HUES48 (cell line): ENCODE data around the gene LIPE.
"Not testable (repeated sequence)": the region's sequence is repeated elsewhere in the genome, so short reads cannot be mapped to it uniquely, and the experiment has no call there.

Experiments
- H3K27ac ChIP-seq: one replicate; pipeline ENCODE4 v1.7.0; 2013; ENCODE audit warnings: low read depth, low read length, inconsistent platforms
- H3K27me3 ChIP-seq: 2 replicates; pipeline ENCODE4 v1.6.1; 2013; ENCODE audit warnings: mild to moderate bottlenecking, low read length; ENCODE audit not compliant: control insufficient read depth, insufficient read depth
- H3K36me3 ChIP-seq: 2 replicates; pipeline ENCODE4 v1.6.1; 2013; ENCODE audit warnings: low read length; ENCODE audit not compliant: control insufficient read depth, insufficient read depth
- H3K4me1 ChIP-seq: 2 replicates; pipeline ENCODE4 v1.6.1; 2013; ENCODE audit warnings: mild to moderate bottlenecking, low read length; ENCODE audit not compliant: control insufficient read depth, insufficient read depth
- H3K4me3 ChIP-seq: 2 replicates; pipeline ENCODE4 v1.5.1; 2013; ENCODE audit warnings: mild to moderate bottlenecking, low read depth, low read length
- H3K9ac ChIP-seq: 2 replicates; pipeline ENCODE4 v1.6.1; 2013; ENCODE audit warnings: mild to moderate bottlenecking, low read depth, low read length, moderate library complexity
- H3K9me3 ChIP-seq: 2 replicates; pipeline ENCODE4 v1.6.1; 2013; ENCODE audit warnings: low read length; ENCODE audit not compliant: control insufficient read depth, insufficient read depth

Gene LIPE

DNA sequence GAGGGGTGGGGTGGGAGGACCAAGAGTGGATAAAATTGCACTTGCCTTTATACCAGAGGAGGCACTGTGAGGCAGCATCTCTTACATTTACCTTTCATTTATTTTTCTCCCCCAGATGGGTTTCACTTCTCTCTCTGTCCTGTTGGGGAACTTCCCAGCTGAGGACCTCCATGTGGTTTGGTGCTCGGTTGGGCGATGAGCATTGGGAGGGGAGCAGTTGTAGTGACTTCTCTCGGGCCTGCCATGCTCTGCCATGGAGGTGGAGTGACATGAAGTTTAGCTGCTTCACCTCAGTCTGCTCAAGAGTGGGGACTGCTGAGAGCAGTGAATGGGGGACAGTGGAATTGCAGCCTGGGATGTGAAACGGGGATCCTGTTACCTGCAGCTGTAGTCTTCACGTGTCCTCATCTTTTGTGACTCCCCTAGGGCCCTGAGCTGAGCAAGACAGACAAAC lies 38.7 kb upstream of the LIPE start:
- Histone ChIP-seq H3K27me3 (no peaks in the 10 kb centered on the region), H3K36me3 (no peaks in the 10 kb centered on the region), H3K27ac (no peak overlapping the region), H3K9ac (no peak overlapping the region), H3K9me3 (no peaks in the 10 kb centered on the region), H3K4me3 (no peak overlapping the region), H3K4me1 (peaks cover under 1% of the 10 kb centered on the region; the same call in 1 of the 2 replicates)

DNA sequence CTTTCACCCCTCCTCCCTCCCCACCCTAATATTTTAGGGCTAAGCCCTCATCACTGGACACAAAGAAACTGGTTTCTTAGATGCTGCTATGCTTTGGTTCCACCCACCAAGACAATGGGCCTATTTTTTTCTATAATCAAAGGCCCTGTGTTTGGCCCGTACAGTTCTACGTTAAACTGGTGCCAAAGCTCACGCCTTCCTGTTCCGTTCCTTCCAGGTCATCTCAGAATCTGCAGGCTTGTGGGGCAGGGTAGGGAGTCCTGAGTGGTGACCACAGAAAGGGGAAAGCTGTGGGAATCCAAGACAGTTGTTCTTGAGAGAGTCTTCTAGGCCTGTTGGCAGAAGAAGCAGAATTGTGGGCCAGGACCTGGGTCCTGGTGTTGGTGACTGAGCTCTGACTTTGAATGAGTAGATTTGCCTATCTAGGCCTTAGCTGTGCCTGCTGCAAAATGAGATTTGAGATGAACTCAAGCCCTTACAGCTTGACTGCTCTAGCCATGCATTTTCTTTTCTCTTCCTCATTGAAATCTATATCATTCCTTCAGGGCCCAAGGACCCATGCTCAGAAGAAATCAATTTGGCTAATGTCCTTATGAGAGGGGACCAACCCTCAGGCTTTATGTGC lies 34.6 kb upstream of the LIPE start:
- Histone ChIP-seq H3K4me3 (no peak overlapping the region), H3K27me3 (no peaks in the 10 kb centered on the region), H3K36me3 (no peaks in the 10 kb centered on the region), H3K27ac (no peak overlapping the region), H3K4me1 (peaks cover 8% of the 10 kb centered on the region; the same call in 1 of the 2 replicates), H3K9me3 (no peaks in the 10 kb centered on the region), H3K9ac (no peak overlapping the region)

DNA sequence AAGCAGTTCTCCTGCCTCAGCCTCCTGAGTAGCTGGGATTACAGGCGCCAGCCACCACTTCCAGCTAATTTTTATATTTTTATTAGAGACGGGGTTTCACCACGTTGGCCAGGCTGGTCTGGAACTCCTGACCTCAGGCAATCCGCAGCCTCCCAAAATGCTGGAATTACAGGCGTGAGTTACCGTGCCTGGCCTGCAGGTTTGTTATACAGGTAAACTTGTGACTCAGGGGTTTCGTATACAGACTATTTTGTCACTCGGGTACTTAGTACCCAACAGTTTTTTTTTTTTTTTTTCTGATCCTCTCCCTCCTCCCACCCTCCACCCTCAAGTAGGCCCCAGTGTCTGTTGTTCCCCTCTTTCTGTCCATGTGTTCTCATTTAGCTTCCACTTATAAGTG lies 34.0 kb upstream of the LIPE start:
- not testable (repeated sequence) for H3K9me3 ChIP-seq

DNA sequence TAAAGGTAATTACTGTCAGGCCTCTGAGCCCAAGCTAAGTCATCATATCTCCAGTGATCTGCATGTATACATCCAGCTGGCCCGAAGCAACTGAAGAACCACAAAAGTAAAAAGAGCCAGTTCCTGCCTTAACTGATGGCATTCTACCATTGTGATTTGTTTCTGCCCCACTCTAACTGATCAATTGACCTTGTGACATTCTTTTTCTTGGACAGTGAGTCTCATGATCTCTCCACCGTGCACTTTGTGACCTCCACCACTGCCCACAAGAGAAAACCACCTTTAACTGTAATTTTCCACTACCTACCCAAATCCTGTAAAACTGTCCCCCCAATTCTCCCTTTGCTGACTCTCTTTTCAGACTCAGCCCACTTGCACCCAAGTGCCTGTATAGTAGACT lies 32.7 kb upstream of the LIPE start:
- Histone ChIP-seq H3K4me3 (no peak overlapping the region), H3K36me3 (no peaks in the 10 kb centered on the region), H3K27ac (no peak overlapping the region), H3K27me3 (no peaks in the 10 kb centered on the region), H3K9ac (no peak overlapping the region), H3K9me3 (no peaks in the 10 kb centered on the region), H3K4me1 (peaks cover 18% of the 10 kb centered on the region; the same call in 1 of the 2 replicates)

More for the DNA sequence above, 34.0 kb upstream of the LIPE start:
- not testable (repeated sequence) for H3K9ac ChIP-seq, H3K36me3 ChIP-seq, H3K4me3 ChIP-seq, H3K4me1 ChIP-seq, H3K27me3 ChIP-seq, H3K27ac ChIP-seq

DNA sequence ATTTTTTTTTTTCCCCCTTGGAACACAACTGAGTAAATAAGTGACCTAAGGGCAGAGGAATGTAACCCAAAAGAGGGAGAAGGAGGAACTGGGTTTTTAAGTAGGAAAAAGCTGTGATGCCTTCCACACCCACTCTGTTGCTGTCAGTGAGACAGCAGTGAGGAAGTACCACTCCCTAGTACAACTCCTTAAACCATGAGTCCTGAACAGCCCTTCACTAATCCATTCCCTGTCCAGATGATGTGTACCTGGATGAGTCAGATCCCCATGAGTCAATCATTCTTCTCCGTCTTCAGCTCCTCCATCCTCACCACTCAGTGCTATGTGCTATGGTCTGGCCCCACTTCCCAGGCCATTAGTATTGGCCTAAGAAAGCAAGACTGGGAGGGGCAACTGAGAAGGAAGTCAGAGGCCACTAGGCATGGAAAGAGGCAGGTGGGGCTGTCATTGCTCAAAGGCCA lies 28.5 kb upstream of the LIPE start:
- Histone ChIP-seq H3K27ac (no peak overlapping the region), H3K4me1 (peaks cover 31% of the 10 kb centered on the region), H3K27me3 (no peaks in the 10 kb centered on the region), H3K36me3 (no peaks in the 10 kb centered on the region), H3K9ac (no peak overlapping the region), H3K4me3 (no peak overlapping the region), H3K9me3 (no peaks in the 10 kb centered on the region)

DNA sequence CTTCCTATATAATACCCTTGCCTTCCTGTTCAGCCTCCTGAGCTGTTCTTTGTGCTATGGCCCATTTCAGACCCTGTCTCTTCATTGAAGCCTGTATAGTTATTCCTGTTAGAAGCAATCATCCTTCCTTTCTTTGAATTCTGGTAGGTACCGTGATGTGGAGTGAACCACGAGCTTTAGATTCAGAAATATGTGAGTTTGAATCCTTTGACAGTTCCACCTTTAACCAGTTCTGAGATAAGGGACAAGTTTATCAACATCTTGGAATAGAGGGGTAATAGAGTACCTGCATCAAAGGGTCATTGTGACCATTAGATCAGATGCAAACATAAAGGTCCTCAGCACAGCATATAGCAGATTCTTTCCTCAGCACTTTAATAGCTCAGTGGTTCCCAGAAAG lies 27.9 kb upstream of the LIPE start:
- H3K4me3 ChIP-seq = no peak overlapping the region

DNA sequence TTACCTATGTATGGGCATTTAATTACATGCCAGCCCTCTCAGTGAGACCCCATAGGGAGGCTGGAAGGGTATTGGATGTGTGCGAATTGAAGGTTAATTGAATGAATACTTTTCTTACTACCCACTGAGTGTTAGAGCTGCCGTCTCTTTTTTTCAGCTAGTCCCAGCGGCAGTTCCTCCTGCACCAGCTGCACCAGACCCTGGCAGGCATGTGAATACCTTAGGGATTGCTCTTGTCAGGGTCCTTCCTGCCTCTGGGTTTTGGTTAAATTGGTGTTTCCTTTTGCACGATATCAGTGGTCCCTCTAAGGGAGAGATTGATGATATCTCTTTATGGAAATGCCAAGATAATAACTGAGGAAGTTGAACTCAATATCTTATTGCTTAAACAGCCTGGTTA lies 25.4 kb upstream of the LIPE start:
- no peaks in the 10 kb centered on the region for H3K9me3 ChIP-seq
- H3K27ac ChIP-seq = no peak overlapping the region
- H3K4me1 ChIP-seq = peaks cover 31% of the 10 kb centered on the region
- H3K9ac ChIP-seq = no peak overlapping the region
- no peak overlapping the region for H3K4me3 ChIP-seq
- no peaks in the 10 kb centered on the region for H3K27me3 ChIP-seq
- H3K36me3 ChIP-seq = no peaks in the 10 kb centered on the region

More for the DNA sequence above, 27.9 kb upstream of the LIPE start:
- Histone ChIP-seq H3K9ac (no peak overlapping the region), H3K27me3 (no peaks in the 10 kb centered on the region), H3K9me3 (no peaks in the 10 kb centered on the region), H3K36me3 (no peaks in the 10 kb centered on the region), H3K27ac (no peak overlapping the region), H3K4me1 (peaks cover 29% of the 10 kb centered on the region)

DNA sequence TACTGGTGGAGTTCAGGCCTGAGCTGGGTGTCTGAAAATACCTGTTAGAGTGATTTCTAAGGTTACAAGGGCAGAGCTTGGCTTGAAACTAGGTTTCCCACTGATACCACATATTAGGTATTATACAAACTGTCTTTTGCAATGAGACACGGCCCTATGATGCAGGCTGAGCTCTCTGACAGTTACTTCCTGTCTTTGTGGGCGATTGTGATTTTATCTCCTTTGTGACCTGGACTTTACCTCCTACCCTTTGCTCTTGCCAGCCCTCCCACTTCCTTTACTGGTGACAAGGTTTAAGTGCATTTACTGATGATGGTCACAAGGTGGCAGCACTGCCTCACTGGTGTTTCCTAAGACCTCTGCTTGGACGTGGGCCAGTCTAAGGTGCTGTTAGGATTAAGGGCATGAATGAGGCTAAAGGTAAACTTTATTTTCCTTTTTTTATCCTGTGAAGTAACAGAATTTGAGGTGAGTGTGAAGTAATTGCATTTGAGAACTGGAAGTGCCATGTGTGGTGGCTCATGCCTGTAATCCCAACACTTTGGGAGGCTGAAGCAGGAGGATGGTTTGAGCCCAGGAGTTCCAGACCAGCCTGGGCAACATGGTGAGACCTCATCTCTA lies 23.2 kb upstream of the LIPE start:
- Histone ChIP-seq H3K9me3 (no peaks in the 10 kb centered on the region), H3K27ac (no peak overlapping the region)

DNA sequence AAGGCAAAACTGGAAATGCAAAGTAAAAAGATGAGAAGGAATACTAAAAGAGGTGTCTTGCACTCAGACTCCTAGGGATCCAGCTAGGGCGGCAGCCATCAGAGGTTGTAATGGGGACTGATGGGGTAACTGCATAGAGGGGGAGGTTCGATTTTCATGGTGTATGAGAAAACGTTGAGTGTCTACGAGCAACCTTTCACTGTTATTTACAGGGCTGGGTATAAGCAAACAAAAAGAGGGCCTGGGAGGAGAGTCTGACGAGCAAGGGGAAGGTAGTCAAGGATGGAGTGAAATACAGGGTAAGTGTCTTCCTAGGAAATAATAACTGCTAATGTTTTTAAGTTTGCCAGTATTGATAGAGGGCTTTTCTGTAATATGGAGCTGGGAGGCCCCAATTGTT lies 21.1 kb upstream of the LIPE start:
- not testable (repeated sequence) for H3K27ac ChIP-seq, H3K9me3 ChIP-seq, H3K27me3 ChIP-seq, H3K4me3 ChIP-seq, H3K36me3 ChIP-seq, H3K9ac ChIP-seq
- peaks cover 17% of the 10 kb centered on the region for H3K4me1 ChIP-seq

More for the DNA sequence above, 23.2 kb upstream of the LIPE start:
- no peaks in the 10 kb centered on the region for H3K27me3 ChIP-seq
- H3K4me1 ChIP-seq = peaks cover 21% of the 10 kb centered on the region
- H3K9ac ChIP-seq = no peak overlapping the region
- no peaks in the 10 kb centered on the region for H3K36me3 ChIP-seq
- no peak overlapping the region for H3K4me3 ChIP-seq

DNA sequence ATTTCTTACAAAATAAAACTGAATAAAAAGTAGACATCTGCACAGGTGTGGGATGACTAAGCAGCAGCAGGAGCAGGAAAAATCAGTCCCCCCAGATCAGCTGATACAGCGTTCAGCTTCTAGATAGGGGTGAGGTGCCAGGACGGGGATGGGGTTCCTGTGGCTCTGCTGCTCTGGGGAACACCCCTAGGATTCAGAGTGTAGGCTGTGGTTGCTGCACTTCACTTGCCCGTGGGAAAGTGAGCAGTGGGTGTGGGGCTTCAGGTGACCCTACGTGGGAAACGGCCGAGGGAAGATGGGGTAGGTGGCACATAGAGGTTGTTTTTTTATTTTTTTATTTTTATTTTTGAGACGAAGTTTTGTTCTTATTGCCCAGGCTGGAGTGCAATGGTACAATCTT lies 18.8 kb upstream of the LIPE start:
- Histone ChIP-seq H3K36me3 (no peaks in the 10 kb centered on the region), H3K27ac (no peak overlapping the region), H3K9ac (no peak overlapping the region), H3K4me3 (no peak overlapping the region), H3K9me3 (no peaks in the 10 kb centered on the region), H3K27me3 (peaks cover 9% of the 10 kb centered on the region), H3K4me1 (peaks cover 9% of the 10 kb centered on the region)

DNA sequence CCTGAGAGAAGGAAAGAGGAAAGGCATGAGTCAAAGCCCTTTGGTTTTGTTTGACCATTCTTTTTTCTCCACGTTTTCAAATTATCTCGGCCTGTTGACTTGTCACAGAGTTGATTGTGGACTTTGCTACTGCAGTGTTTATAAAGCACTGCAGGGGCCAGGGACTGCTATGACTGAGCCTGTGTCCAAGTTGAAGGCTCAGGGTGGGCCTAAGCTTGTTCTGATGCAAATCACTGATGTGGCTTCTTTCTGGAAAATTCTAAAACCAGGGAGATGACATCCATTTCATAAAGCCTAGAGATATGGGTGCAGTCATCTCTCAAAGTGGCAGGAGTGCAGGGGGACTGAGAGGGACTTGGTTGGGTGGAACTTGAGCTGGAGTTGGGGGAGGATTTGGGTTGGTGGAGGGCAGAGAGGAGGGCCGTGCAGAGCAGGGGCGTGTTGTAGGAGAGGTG lies 16.8 kb upstream of the LIPE start:
- H3K27ac ChIP-seq = no peak overlapping the region
- H3K4me3 ChIP-seq = no peak overlapping the region
- no peaks in the 10 kb centered on the region for H3K9me3 ChIP-seq
- peaks cover 5% of the 10 kb centered on the region; the same call in 1 of the 2 replicates for H3K4me1 ChIP-seq
- no peak overlapping the region for H3K9ac ChIP-seq
- peaks cover 14% of the 10 kb centered on the region for H3K27me3 ChIP-seq
- no peaks in the 10 kb centered on the region for H3K36me3 ChIP-seq
